ENCODE data around the gene CNIH1.

CNIH1 gene

DNA sequence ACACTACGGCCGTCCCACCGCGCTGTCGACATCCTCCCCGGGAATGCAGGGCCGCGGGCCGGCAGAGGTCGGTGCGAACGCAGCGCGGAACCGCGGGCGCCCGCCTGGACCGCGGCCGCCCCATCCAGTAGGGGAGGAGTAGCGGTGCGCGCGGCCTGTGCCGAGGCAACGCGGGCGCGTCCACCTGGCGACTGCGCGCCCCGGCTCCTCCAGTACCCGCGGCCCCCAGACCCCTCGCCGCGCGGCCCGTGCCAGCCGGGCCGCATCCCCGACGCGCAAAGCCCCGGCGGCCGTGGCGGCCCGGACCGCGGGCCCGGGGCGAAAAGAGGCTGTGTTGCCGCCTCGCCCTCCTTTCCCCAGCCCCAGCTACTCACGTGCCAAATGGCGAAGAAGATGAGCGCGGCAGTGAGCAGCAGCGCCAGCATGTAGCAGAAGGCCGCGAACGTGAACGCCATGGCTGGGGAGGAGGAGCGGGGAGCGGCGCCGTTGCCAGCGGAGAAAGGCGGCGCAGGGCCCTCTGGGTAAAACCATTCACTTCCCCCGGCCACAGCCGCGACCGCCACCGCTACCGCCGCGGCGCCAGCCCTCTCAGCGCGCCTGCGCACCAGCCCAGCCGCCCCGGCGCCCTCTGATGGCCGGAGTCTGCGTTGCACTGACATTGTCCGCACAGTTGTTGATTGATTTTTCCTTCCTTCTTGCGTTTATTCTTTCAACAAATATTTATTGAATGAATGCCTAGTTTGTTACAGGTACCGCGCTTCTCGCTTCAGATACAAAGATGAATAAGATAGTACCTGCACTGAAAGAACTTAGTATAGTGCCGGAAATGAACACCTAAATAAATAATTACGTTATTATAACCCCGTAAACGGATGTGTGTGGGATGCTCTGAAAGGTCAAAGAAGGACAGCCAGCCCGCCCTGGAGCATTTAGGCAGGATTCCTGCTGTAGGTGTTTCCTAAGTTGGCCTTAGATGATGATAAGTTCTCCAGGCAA is at the start of gene CNIH1:
CNIH1 (minus strand) TSS at position 502 of the 996 bp plus-strand sequence; CDS start at position 455, 47 bp downstream.
- DNase-seq, result peak; percentile 96

DNA sequence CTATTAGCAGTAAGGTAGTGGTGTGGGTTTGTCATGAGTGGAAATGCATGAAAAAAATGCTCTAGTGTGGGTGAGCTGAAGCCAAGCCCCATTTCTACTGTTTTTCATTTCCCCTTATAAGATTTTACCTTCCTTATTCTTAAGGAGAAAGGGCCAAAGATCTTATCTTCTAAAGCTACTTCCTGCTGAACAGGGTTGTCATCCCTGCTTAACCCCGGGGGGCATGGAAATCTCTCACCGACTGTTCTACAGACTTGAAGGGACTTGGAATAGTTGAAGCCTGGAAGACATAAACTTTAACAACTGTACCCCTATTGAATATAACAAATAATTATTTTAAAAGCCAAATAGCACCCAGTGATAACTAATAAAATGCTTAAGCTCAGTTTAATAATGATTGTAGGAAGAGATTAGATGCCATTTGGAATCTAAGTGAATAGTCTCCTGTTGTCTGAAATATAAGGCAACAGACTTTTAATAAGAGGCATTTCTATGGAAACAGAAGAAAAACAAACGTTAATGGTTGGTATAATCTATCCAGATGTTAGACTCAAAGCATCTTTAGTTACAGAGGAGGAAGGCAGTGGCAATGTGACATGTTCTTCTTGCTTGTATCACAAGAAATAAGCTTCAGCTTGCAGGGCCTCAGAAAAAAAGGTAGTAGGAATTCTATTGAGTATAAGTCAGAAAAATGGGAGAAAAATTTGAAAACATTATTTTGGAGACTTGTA is 49.4 kb upstream of the CNIH1 start:
- no peak for DNase-seq

DNA sequence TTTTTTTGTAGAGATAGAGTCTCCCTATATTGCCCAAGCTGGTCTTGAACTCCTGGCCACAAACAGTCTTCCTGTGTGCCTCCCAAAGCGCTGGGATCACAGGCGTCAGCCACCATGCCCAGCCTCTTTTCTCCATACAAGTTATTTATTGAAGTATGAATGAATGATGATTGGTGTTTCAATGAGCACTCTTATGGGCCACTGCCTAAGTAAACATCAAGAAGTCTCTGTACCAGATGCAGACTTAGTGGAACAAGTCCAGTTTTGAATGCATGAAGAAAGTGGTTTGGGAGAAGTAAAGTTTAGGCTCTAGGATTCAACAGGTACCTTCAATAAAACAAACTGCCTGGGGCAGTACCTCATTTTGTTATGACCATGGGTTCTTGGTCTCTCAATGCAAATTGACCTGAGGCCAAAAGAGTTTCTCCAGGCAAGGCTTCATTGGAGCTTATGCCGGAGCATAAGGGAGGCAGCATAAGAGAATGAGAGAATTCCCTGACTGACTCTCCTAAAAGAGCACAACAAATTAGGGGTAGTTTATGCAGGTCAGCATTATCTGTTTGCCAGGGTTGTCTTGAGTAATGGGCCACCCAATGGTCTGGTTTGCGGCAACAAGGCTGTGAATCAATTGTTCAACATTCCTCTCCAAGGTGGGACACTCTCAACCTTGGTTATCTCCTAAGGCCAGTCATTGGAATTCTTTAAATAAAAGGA is 48.7 kb upstream of the CNIH1 start:
- peak; percentile 30 for DNase-seq

DNA sequence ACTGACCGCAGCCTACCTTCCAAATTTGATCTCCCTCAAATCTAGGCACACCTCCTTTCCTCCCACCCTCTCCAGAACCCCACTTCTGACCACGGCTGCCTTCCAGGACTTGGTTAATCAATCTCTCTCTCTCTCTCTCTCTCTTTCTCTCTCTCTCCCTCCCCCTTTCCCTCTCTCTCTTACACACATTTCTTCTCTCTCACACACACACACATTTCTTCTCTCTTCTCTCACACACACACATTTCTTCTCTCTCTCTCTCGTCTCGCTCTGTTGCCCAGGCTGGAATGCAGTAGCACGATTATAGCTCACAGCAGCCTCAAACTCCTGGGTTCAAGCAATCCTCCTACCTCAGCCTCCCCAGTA is 48.1 kb upstream of the CNIH1 start:
- DNase-seq, result no peak

DNA sequence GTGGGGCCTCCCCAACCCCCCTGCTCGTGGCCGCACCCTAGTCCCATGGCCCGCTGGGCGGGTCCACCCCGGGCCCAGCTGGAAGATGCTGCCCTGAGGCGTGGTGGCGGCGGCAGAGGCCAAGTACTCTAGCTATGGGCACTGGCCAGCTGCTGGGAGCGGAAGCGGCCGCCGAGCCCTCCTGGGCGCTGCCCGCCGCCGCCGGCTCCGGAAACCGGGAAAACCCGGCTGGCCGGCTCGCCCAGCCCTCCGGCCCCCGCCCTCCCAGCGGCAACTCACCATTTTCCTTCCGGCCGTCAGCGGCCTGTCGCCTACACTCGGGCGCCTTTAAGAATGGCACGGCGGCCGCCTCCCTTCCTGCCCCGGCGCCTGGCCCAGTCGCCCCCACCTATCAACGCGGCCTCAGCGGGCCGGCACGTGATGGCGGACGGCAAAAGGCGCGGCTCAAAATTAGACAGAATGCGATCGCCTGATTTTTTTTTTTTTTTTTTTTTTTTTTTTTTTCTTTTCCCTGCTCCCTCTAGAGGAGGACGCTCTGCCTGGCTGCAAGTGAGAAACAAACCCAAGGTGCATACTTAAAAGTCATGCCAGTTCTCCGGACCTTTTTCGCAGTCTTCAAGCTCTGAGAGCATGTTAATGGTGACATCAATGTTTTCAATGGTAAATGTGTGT is 47.6 kb upstream of the CNIH1 start, which contains the start of gene GMFB:
GMFB (minus strand) TSS at position 335 of the 672 bp plus-strand sequence; CDS start at position 282, 53 bp downstream.
- peak; percentile 97 for DNase-seq

DNA sequence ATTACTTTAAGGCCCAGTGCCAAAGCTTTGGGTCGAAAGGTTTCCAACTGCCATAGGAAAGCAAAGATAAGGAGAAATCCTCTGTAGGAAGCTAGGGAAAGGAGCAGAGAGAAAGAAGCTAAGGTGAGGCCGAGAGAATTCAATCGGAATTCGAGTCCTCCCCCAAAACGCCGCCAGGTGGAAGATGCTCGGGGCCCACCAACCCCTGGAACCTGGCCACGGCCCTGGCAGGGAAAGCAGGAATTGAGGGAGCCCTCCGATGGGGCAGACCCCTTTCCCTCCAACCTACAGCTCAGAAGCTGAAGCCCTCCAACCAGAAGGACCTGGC is 47.1 kb upstream of the CNIH1 start:
- peak; percentile 68 for DNase-seq

DNA sequence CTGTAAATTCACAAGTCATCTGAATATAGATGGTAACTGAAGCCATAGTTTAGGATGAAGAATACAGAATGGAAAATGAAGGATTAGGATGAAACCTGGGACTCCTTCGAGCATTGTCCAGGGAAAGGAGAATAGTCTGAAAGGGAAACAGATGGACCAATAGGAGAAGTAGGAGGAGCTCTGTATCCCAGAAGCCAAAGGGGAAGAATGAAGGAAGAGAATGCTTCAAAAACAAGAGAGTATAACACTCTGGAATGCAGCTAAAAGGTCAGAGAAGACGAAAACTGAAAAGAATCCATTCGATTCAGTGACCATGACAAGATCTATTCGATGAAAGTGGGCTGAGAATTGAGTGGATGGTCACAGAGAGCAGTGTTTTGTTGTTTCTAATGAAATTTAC is 46.6 kb upstream of the CNIH1 start:
- peak; percentile 35 for DNase-seq

DNA sequence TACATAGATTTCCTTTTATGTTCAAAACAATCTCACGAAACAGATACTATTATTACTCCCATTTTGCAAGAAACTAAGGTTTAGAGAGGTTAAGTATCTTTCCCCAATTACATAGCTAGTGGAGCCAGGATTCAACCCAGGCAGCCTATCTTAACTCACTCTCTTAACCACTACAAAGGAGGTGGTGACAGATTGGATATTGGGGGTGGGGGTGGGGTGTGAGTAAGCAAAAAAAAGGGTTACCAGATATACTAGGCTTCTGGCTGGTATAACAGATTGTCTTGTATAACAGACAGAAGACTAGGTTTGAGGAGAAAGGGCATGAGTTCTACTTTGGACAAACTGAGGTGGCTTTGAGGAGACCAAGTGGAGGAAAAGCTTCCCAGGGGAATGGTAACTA is 45.5 kb upstream of the CNIH1 start:
- no peak for DNase-seq

DNA sequence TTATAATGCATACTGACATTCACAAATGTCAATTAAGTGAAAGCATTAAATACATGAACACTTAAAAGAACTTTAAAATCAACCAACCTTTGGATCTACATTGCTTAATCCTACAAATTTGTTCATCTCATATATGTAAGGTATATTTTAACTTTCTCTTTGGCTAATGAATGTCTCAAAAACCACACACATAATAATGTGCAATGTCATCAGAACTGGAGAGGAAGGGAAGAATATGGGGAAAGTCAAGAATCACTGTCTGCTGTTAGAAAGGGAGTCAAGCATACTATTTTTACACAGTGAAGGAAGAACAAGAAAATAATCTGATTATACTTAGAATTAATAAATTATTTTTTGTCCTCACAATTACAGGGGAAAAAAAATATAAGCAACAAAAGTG is 42.7 kb upstream of the CNIH1 start:
- DNase-seq, result no peak

DNA sequence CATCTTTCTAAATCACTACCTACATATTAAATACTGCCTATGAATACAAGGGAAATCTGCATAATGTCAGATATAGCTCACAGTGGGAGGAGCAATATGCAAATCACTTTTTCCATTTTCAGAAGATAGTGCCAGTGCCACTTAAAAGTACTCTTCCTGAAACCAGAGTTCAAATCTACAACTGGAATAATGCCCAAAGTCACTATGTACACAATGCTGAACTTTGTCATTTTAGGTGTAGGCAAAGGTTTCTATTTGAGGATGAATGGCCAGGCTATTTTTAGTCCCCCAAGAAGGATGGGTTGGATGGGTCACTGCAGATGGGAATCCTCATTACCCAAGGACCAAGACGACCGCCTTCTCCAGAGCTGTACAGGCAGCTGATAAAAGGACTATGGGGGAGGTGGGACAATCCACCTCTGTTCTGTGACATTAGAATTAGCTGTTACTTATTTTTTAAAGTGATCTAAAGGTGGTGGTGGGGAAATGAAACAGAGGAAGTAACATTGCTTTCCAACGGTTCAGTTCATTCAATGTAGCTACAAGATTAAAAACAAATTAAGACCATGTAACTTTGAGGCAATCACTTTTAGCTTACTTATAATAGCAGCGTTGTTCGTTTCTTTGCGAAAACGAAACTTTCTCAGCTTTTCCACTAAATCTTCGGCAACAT is 42.0 kb upstream of the CNIH1 start:
- no peak for DNase-seq

DNA sequence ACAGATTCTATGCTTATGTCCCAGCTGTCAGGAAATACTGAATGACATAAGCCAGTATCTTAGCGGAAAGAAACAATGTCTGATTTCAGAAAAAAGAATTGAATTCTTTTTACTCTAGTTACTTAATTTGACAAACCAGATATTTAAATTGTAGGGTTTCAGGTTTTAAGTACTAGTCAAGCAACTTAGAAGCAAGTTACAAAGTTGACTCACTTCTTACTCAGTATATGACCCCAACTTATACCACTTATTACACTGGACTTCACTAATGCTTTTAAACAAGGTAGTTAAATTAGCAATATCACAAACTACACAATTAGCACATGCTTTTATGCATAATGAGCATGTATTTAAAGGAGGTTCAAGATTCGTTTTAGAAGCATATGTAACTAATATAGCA is 40.5 kb upstream of the CNIH1 start:
- no peak for DNase-seq

DNA sequence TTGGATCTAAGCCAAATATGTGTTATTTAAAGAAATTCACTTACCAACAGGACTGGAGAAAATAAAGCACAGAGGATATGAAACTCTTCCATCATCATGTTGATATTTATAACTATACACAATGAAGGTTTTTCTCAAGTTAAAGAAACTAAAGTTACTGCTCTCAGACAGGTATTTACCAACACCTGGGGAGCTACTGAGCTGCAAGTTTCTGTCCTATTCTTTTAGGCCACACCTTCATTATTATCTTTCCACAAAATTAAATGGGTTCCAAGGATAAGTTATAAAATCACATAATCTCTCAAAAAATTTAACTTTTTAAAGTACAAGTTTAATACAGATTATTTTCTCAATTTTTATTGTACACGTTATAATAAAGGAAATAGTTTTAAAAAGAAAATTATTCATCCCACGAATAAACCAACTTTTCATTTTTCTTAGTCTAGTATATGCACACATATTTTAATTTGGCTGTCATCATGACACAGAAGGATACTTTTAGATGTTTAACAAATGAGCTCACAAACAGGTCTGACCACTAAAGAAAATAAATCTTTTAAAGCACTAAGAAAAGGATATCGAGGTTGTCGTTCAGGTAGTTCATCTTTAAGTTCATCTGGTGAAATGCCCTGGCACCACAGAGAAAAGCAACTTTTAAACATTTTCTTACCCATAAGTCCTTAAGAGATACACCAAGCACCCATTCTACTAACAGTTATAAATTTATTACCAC is 39.8 kb upstream of the CNIH1 start:
- no peak for DNase-seq

DNA sequence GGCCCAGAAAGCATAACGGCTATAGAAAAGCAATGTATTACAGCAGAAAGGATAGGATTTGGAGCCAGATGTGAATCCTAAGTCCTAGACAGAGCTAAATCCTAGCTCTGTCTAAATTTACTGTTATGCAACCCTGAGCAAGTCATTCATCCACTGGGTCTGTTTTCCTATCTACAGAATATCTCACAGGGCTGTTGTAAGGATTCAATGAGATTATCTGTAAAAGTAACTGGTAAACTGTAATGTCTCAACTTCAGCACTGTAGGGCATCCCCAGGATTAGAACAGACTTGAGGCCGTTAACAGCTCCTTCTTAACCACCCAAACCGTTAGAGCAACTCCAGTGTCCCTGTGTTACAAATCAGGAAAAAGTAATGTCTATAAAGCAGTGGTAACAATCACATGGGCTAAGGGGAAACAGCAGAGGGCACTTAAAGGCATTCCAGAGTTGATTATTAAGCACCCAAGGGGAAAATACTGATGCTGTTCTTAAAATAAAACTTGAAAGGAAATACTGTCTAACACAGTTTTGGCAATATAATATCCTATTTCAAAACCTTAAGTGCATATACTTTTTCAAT is 37.6 kb upstream of the CNIH1 start:
- DNase-seq, result no peak

DNA sequence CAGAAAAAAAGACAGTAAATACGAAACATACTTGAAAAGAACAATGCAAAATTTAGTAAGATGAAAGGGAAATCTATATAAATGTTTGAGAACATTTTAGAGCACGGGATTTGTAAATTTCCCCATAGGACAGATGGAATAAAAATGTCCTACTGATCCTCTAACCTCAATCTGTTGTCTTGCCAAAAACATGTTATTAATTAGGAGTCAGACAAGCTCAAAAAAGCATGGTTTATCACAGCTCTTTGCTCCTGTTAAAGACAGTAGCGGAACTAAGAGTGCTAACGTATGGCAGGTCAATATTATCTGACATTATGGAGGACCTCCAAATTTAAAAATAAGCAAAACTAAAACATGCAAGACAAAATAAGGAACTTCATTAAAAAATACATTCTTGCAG is 34.7 kb upstream of the CNIH1 start:
- DNase-seq, result no peak

DNA sequence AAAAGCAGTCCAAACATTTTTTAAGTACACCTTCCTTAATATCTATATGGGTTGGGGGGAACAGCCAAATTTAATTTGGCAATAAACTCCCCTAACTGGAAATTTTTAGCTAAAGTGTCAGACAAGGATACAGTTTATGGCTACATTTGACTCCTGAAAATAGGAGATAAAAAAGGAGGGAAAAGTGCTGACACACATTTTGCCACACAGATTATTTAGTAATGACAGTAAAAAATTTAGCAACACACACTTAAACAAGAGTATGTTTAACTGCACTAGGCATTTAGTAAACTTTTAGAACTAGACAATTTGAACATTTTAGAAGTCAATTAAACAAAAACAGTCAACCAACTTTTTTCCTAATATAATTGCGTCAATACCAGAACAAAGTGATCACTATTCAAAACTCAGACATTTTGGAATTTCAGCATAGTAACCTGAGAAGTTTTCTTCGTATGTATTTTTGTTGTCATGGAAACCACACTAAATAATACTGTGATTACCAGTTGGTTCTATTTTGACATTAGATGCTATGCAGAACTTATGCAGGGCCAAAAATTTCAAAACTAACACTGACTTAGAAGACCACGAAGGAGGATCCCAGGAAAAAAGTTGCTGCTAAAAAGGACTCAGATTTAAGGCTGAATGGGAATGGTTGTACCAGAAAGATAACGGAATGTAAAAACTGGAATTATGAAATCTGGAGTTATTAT is 34.2 kb upstream of the CNIH1 start:
- peak; percentile 12 for DNase-seq

DNA sequence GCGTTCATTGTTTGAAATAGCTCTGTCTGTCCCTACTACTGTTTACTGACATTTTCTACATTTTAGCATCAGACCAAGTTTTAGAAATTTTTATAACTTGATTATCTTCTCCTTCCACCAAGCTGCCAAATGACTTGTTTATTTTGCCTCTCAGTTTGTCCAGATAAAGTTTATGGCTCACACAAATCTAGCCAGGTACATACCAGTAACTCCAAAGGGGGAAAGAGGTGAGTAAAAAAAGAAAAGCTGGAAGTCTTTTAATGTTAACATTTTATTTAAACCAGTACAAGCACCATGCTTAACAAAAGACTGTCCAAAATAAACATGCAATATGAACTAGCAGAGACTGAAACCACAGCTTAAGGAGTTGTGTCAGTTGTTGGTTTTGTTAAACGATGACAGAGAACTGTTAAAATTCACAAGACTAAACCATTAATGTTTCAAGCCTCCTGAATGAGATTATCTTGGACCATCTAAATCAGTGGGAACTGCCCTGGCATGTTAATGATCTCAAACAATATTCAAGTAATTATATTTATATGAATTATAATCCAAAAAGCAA is 33.1 kb upstream of the CNIH1 start:
- no peak for DNase-seq

DNA sequence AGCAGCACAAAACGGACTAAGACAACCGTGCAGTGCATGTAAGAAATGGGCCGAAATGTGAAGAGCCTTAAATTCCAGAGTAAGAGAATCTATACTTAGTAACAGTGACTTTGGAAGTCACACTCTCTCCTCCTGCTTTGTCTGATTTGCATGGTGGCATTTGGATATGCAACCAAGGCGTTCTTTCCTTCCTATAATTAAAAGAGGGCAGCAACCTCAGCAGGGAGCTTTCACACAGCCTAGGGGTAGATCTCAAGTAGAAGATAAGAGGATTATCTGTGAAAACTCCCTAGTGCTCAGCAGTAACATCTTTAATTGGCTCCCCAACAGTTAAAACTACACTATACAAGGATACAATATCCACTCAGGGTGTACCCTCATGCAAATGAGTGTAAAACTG is 31.1 kb upstream of the CNIH1 start:
- no peak for DNase-seq

DNA sequence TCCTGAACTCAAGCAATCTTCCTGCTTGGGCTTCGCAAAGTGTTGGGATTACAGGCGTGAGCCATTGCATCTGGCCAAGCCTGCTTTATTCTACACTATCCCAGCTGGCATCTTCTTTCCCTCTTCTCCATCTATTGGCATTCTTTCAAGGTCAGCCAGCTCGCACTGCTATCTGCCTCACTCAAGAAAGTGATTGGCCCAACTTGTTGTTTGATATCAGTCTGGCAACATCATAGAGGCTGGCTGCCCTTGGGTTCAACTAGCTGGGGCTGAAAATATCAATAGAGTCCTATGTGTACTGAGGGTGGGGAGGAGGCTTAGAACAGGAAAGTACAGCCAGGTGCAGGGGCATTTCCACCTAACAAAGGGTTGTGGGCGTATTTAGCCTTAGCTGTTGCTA is 30.5 kb upstream of the CNIH1 start:
- DNase-seq, result no peak

DNA sequence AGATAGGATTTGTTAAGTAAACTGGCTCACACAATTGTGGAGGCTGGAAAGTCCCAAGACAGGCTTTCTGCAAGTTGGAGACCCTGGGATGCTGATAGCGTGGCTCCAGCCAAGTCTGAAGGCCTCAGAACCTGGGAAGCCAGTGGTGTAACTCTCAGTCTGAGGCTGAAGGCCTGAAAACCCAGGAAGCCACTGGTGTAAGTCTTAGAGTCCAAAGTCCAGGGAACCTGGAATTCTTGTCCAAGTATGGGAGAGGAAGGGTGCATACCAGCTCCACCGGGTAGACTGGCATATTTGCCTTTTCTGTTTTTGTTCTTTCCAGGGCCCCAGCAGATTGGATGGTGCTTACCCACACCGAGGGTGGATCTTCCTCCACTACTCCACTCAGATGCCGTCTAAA is 29.5 kb upstream of the CNIH1 start:
- DNase-seq, result no peak

DNA sequence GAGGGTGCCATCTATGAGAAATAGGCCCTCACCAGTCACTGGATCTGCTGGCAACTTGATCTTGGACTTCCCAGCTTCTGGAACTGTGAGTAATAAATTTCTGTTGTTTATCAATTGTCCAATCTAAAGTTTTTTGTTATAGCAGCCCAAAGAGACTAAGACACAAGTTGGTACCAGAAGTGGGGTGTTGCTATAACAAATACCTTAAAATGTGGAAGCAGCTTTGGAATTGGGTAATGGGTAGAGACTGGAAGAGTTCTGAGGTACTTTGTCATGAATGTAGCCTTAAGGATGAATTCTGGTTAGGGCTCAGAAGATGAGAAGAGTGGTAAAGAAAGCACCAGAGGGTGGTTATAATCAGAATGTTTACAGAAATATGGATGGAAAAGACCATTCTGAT is 26.1 kb upstream of the CNIH1 start:
- no peak for DNase-seq
